ENCODE data around the gene CD72.
"Not testable (repeated sequence)": the region's sequence is repeated elsewhere in the genome, so short reads cannot be mapped to it uniquely, and the experiment has no call there.

CD72 gene

GRCh38 chr9:35650341-35651158 is 32.3 kb upstream of the CD72 start, which contains the start of gene SIT1:
Gene SIT1, minus strand, starts transcription at chr9:35650931. Its CDS starts 78 bp downstream, at chr9:35650853.
- no peak for DNase-seq (ENCODE audit: low read depth, low spot score)

GRCh38 chr9:35649431-35650340 is 31.5 kb upstream of the CD72 start:
- no peak for DNase-seq (ENCODE audit: low read depth, low spot score)

GRCh38 chr9:35646533-35647265 is 28.5 kb upstream of the CD72 start:
- DNase-seq (ENCODE audit: low read depth, low spot score): peak; percentile 69

- DNase-seq (ENCODE audit: low read depth, low spot score): no peak
Observed at GRCh38 chr9:35646153-35646532, 27.9 kb upstream of the CD72 start.

- DNase-seq (ENCODE audit: low read depth, low spot score): not testable (repeated sequence)
Observed at GRCh38 chr9:35645736-35646135, 27.5 kb upstream of the CD72 start.

GRCh38 chr9:35643046-35643445 is 24.8 kb upstream of the CD72 start:
- no peak for DNase-seq (ENCODE audit: low read depth, low spot score)

GRCh38 chr9:35641478-35641877 is 23.3 kb upstream of the CD72 start:
- DNase-seq (ENCODE audit: low read depth, low spot score): not testable (repeated sequence)

- not testable (repeated sequence) for DNase-seq (ENCODE audit: low read depth, low spot score)
Observed at GRCh38 chr9:35640431-35640830, 22.2 kb upstream of the CD72 start.

GRCh38 chr9:35639631-35640030 is 21.4 kb upstream of the CD72 start:
- no peak for DNase-seq (ENCODE audit: low read depth, low spot score)

GRCh38 chr9:35639225-35639624 is 21.0 kb upstream of the CD72 start:
- not testable (repeated sequence) for DNase-seq (ENCODE audit: low read depth, low spot score)

- not testable (repeated sequence) for DNase-seq (ENCODE audit: low read depth, low spot score)
Observed at GRCh38 chr9:35638751-35639150, 20.5 kb upstream of the CD72 start.

GRCh38 chr9:35637427-35637955 is 19.3 kb upstream of the CD72 start:
- not testable (repeated sequence) for DNase-seq (ENCODE audit: low read depth, low spot score)

- not testable (repeated sequence) for DNase-seq (ENCODE audit: low read depth, low spot score)
Observed at GRCh38 chr9:35636877-35637246, 18.6 kb upstream of the CD72 start.

GRCh38 chr9:35636135-35636876 is 18.1 kb upstream of the CD72 start:
- no peak for DNase-seq (ENCODE audit: low read depth, low spot score)

- no peak for DNase-seq (ENCODE audit: low read depth, low spot score)
Observed at GRCh38 chr9:35635730-35636129, 17.5 kb upstream of the CD72 start.

GRCh38 chr9:35629597-35629996 is 11.4 kb upstream of the CD72 start:
- DNase-seq (ENCODE audit: low read depth, low spot score): no peak

GRCh38 chr9:35628389-35628991 is 10.3 kb upstream of the CD72 start:
- DNase-seq (ENCODE audit: low read depth, low spot score): no peak

- DNase-seq (ENCODE audit: low read depth, low spot score): no peak
Observed at GRCh38 chr9:35627575-35627974, 9.4 kb upstream of the CD72 start.

GRCh38 chr9:35619800-35620158 is 1.6 kb upstream of the CD72 start:
- no peak for DNase-seq (ENCODE audit: low read depth, low spot score)

Data from brain pericyte (primary cell).